Testis (tissue), 2 donors: ENCODE measurements around the gene CARD8.

Source experiments
- CTCF ChIP-seq, 3 experiments: fragments of 450-650 bp in 2 of 3; fragments of 200-600 bp in 1 of 3; sonication (generic) in 1 of 3; IDR thresholded peaks; one replicate each; pipeline ENCODE4 v1.5.1; 2016 to 2019; ENCODE audit warnings: antibody characterized with exemption in 3 of 3, mild to moderate bottlenecking in 2 of 3, moderate library complexity in 1 of 3
- POLR2A ChIP-seq: fragments of 450-650 bp; IDR thresholded peaks from one replicate; pipeline ENCODE4 v1.6.1; 2017; ENCODE audit warnings: antibody characterized with exemption, mild to moderate bottlenecking, moderate library complexity

GRCh38 chr19:48254529-48254970, 1.2 kb downstream of the CARD8 start:
- no peak for TF ChIP-seq POLR2A
- TF ChIP-seq CTCF (IDR thresholded peaks at IDR 0.05), result no peak
